CD4-positive, alpha-beta T cell treated with Interleukin-15 for 1 hour (primary cell): Measurements from ENCODE around the gene CDH22.

Experiments
- DNase-seq: peaks from one replicate; pipeline ENCODE4 v3.0.0-alpha.2; 2020

The CDH22 gene

GRCh38 chr20:46159101-46159897 is 149.0 kb downstream of the CDH22 start:
- DNase-seq, result no peak

- DNase-seq, result no peak
These were observed 149.8 kb downstream of the CDH22 start for GRCh38 chr20:46158476-46158987.

- DNase-seq, result no peak
These were observed 150.7 kb downstream of the CDH22 start for GRCh38 chr20:46157625-46158024.

GRCh38 chr20:46157076-46157592 is 151.2 kb downstream of the CDH22 start:
- DNase-seq, result no peak

- no peak for DNase-seq
These were observed 152.2 kb downstream of the CDH22 start for GRCh38 chr20:46156065-46156464.

- DNase-seq, result no peak
These were observed 153.5 kb downstream of the CDH22 start for GRCh38 chr20:46154796-46155195.

- no peak for DNase-seq
These were observed 154.0 kb downstream of the CDH22 start for GRCh38 chr20:46154305-46154704.

- DNase-seq, result no peak
These were observed 155.3 kb downstream of the CDH22 start for GRCh38 chr20:46152824-46153586.

- no peak for DNase-seq
These were observed 156.4 kb downstream of the CDH22 start for GRCh38 chr20:46151936-46152335.

- DNase-seq, result no peak
These were observed 157.4 kb downstream of the CDH22 start for GRCh38 chr20:46150943-46151342.

GRCh38 chr20:46148313-46149208 is 159.7 kb downstream of the CDH22 start:
- no peak for DNase-seq

- DNase-seq, result no peak
These were observed 162.6 kb downstream of the CDH22 start for GRCh38 chr20:46145713-46146112.

- no peak for DNase-seq
These were observed 163.8 kb downstream of the CDH22 start for GRCh38 chr20:46144432-46145025.

- no peak for DNase-seq
These were observed 166.2 kb downstream of the CDH22 start for GRCh38 chr20:46142124-46142523.

GRCh38 chr20:46139908-46140482 is 168.3 kb downstream of the CDH22 start:
- DNase-seq, result no peak

GRCh38 chr20:46139266-46139889 is 168.9 kb downstream of the CDH22 start:
- DNase-seq, result no peak

- no peak for DNase-seq
These were observed 170.5 kb downstream of the CDH22 start for GRCh38 chr20:46137816-46138215.

GRCh38 chr20:46135856-46136633 is 172.3 kb downstream of the CDH22 start:
- DNase-seq, result no peak

- no peak for DNase-seq
These were observed 173.6 kb downstream of the CDH22 start for GRCh38 chr20:46134716-46135115.

GRCh38 chr20:46133886-46134654 is 174.2 kb downstream of the CDH22 start:
- DNase-seq, result no peak
